Activated naive CD4-positive, alpha-beta T cell treated with anti-CD3 and anti-CD28 coated beads, Interleukin-2, amount 10 ng/mL, durations not matched to agents 7 days and 5 days (primary cell): Measurements from ENCODE around the gene CD163L1.
"Not testable (repeated sequence)": the region's sequence is repeated elsewhere in the genome, so short reads cannot be mapped to it uniquely, and the experiment has no call there.

Experiments used
- CTCF ChIA-PET: fragments of 350-600 bp; sonication (Branson Sonifier 250); formaldehyde crosslinking; loops from one replicate; lab custom pipeline; 2021; ENCODE audit warnings: antibody characterized with exemption; lab: Charles Lee
- DNase-seq: peaks from one replicate; pipeline ENCODE4 v3.0.0-alpha.2; 2020
- H3K27ac Mint-ChIP-seq: one replicate; pipeline ENCODE4 v1.8.0; 2021; ENCODE audit warnings: mild to moderate bottlenecking, moderate library complexity, mixed read lengths
- H3K27me3 Mint-ChIP-seq: one replicate; pipeline ENCODE4 v1.8.0; 2021; ENCODE audit warnings: mild to moderate bottlenecking, mixed read lengths
- H3K36me3 Mint-ChIP-seq: one replicate; pipeline ENCODE4 v1.8.0; 2021; ENCODE audit warnings: mixed read lengths
- H3K4me1 Mint-ChIP-seq: one replicate; pipeline ENCODE4 v1.8.0; 2021; ENCODE audit warnings: mixed read lengths
- H3K4me3 Mint-ChIP-seq: one replicate; pipeline ENCODE4 v1.8.0; 2021; ENCODE audit warnings: mild to moderate bottlenecking, moderate library complexity, mixed read lengths
- H3K9me3 Mint-ChIP-seq: one replicate; pipeline ENCODE4 v1.8.0; 2021; ENCODE audit warnings: mixed read lengths

The CD163L1 gene

GRCh38 chr12:7439579-7440505, 4.1 kb downstream of the CD163L1 start:
- H3K9me3 Mint-ChIP-seq: no peaks in the 10 kb centered on the region
- peaks cover 40% of the 10 kb centered on the region for H3K27me3 Mint-ChIP-seq
- H3K4me1 Mint-ChIP-seq: peaks cover 7% of the 10 kb centered on the region
- peak; percentile 40 for DNase-seq
- H3K4me3 Mint-ChIP-seq: peak overlapping the region; percentile 39
- CTCF ChIA-PET: no interaction called here
- peaks cover 2% of the 10 kb centered on the region for H3K36me3 Mint-ChIP-seq
- no peak overlapping the region for H3K27ac Mint-ChIP-seq

GRCh38 chr12:7438291-7438995, 5.5 kb downstream of the CD163L1 start:
- DNase-seq, H3K36me3 Mint-ChIP-seq, CTCF ChIA-PET, H3K4me3 Mint-ChIP-seq, H3K9me3 Mint-ChIP-seq, H3K4me1 Mint-ChIP-seq: not testable (repeated sequence)
- Mint-ChIP-seq H3K27me3 (peaks cover 40% of the 10 kb centered on the region), H3K27ac (peak overlapping the region; percentile 31)

- H3K27me3 Mint-ChIP-seq: peaks cover 37% of the 10 kb centered on the region
- H3K27ac Mint-ChIP-seq, DNase-seq, H3K4me1 Mint-ChIP-seq, H3K4me3 Mint-ChIP-seq, CTCF ChIA-PET, H3K9me3 Mint-ChIP-seq, H3K36me3 Mint-ChIP-seq: not testable (repeated sequence)
Observed at GRCh38 chr12:7437494-7437893, 6.5 kb downstream of the CD163L1 start.

- H3K27ac Mint-ChIP-seq: no peak overlapping the region
- H3K36me3 Mint-ChIP-seq: no peaks in the 10 kb centered on the region
- no peak overlapping the region for H3K4me3 Mint-ChIP-seq
- peaks cover 2% of the 10 kb centered on the region for H3K4me1 Mint-ChIP-seq
- CTCF ChIA-PET: no interaction called here
- H3K27me3 Mint-ChIP-seq: peaks cover 13% of the 10 kb centered on the region
- no peaks in the 10 kb centered on the region for H3K9me3 Mint-ChIP-seq
- DNase-seq: no peak
Observed at GRCh38 chr12:7434670-7435069, 9.3 kb downstream of the CD163L1 start.

GRCh38 chr12:7433276-7433822, 10.6 kb downstream of the CD163L1 start:
- Mint-ChIP-seq H3K4me1 (no peaks in the 10 kb centered on the region), H3K27me3 (peaks cover under 1% of the 10 kb centered on the region), H3K4me3 (no peak overlapping the region), H3K27ac (no peak overlapping the region), H3K9me3 (no peaks in the 10 kb centered on the region), H3K36me3 (no peaks in the 10 kb centered on the region)
- CTCF ChIA-PET: no interaction called here
- DNase-seq: no peak

GRCh38 chr12:7431993-7432685, 11.8 kb downstream of the CD163L1 start:
- Mint-ChIP-seq H3K4me1 (no peaks in the 10 kb centered on the region), H3K27ac (no peak overlapping the region), H3K27me3 (no peaks in the 10 kb centered on the region), H3K36me3 (no peaks in the 10 kb centered on the region), H3K4me3 (no peak overlapping the region), H3K9me3 (no peaks in the 10 kb centered on the region)
- CTCF ChIA-PET: no interaction called here
- no peak for DNase-seq

DNA sequence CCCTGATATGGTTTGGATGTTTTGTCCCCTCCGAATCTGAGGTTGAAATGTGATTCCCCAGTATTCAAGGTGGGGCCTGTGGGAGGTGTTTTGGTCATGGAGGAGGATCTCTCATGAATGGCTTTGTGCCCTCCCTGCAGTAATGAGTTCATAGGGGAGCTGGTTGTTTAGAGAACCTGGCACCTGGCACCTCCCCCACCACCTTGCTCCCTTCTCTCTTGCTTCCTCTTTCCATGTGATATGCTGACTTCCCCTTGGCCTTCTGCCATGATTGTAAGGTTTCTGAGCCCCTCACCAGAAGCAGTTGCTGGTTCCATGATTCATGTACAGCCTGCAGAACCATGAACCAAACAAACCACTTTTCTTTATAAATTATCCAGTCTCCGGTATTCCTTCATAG, 32.6 kb downstream of the CD163L1 start:
- DNase-seq: no peak
- Mint-ChIP-seq H3K9me3 (no peaks in the 10 kb centered on the region), H3K27ac (no peak overlapping the region), H3K4me1 (no peaks in the 10 kb centered on the region), H3K36me3 (no peaks in the 10 kb centered on the region), H3K4me3 (no peak overlapping the region), H3K27me3 (peaks cover 11% of the 10 kb centered on the region)
- CTCF ChIA-PET: no interaction called here

GRCh38 chr12:7404275-7404674, 39.7 kb downstream of the CD163L1 start:
- no peak overlapping the region for H3K4me3 Mint-ChIP-seq
- H3K27ac Mint-ChIP-seq: no peak overlapping the region
- peaks cover 3% of the 10 kb centered on the region for H3K27me3 Mint-ChIP-seq
- no peak for DNase-seq
- H3K36me3 Mint-ChIP-seq: no peaks in the 10 kb centered on the region
- no peaks in the 10 kb centered on the region for H3K9me3 Mint-ChIP-seq
- H3K4me1 Mint-ChIP-seq: no peaks in the 10 kb centered on the region
- CTCF ChIA-PET: no interaction called here

- Mint-ChIP-seq H3K27me3 (peaks cover 7% of the 10 kb centered on the region), H3K36me3 (no peaks in the 10 kb centered on the region), H3K27ac (no peak overlapping the region), H3K9me3 (no peaks in the 10 kb centered on the region), H3K4me3 (no peak overlapping the region), H3K4me1 (no peaks in the 10 kb centered on the region)
- CTCF ChIA-PET: no interaction called here
- DNase-seq: no peak
Observed at GRCh38 chr12:7403466-7403865, 40.5 kb downstream of the CD163L1 start.

DNA sequence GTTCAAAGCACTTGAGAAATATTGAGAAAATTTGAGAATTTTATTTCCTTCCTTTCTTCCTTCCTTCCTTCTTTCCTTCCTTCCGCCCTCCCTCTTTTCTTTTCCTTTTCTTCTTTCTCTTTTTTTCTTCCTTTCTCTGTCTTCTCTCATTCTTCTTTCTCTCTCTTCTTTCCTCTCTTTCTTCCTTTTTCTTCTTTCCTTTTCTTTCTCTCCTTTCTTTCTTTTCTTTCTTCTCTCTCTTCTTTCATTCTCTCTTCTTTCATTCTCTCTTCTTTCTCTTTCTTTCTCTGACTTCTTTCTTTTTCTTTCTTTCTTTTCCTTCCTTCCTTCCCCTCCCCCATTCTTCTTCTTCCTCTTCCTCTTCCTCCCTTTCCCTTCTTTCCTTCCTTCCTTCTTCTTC, 44.9 kb downstream of the CD163L1 start:
- Mint-ChIP-seq H3K27me3 (peaks cover 7% of the 10 kb centered on the region), H3K4me3 (no peak overlapping the region), H3K4me1 (no peaks in the 10 kb centered on the region), H3K9me3 (no peaks in the 10 kb centered on the region), H3K27ac (no peak overlapping the region), H3K36me3 (no peaks in the 10 kb centered on the region)
- CTCF ChIA-PET: no interaction called here
- no peak for DNase-seq

GRCh38 chr12:7396418-7396817, 47.5 kb downstream of the CD163L1 start:
- Mint-ChIP-seq H3K27me3 (peaks cover 7% of the 10 kb centered on the region), H3K27ac (no peak overlapping the region), H3K4me3 (no peak overlapping the region), H3K9me3 (no peaks in the 10 kb centered on the region), H3K36me3 (no peaks in the 10 kb centered on the region), H3K4me1 (no peaks in the 10 kb centered on the region)
- CTCF ChIA-PET: no interaction called here
- no peak for DNase-seq

DNA sequence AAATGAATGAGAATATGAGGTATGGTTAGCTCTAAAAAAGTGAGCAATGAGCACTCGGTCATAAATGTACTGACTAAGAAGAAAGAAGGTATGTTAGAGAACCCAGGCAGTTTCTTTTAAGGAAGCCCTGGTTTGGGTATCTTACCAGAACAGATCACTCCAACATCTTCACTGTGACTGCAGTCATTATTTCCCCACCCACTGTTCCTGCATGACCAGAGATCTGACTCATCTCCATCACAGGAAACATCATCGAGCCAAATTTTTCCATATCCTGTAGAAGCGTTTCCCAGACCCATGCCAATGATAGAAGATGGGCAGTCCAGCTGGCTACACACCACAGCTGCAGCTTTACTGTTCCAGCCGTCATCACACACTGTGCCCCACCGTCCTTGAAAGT, 48.0 kb downstream of the CD163L1 start:
- H3K36me3 Mint-ChIP-seq: no peaks in the 10 kb centered on the region
- no peak for DNase-seq
- no peaks in the 10 kb centered on the region for H3K4me1 Mint-ChIP-seq
- H3K27ac Mint-ChIP-seq: no peak overlapping the region
- H3K4me3 Mint-ChIP-seq: no peak overlapping the region
- no peaks in the 10 kb centered on the region for H3K9me3 Mint-ChIP-seq
- CTCF ChIA-PET: no interaction called here
- peaks cover 7% of the 10 kb centered on the region for H3K27me3 Mint-ChIP-seq

GRCh38 chr12:7387289-7387688, 56.7 kb downstream of the CD163L1 start:
- Mint-ChIP-seq H3K27me3 (no peaks in the 10 kb centered on the region), H3K36me3 (no peaks in the 10 kb centered on the region), H3K9me3 (peaks cover 2% of the 10 kb centered on the region), H3K4me1 (no peaks in the 10 kb centered on the region), H3K4me3 (no peak overlapping the region), H3K27ac (no peak overlapping the region)
- DNase-seq: no peak
- CTCF ChIA-PET: no interaction called here

DNA sequence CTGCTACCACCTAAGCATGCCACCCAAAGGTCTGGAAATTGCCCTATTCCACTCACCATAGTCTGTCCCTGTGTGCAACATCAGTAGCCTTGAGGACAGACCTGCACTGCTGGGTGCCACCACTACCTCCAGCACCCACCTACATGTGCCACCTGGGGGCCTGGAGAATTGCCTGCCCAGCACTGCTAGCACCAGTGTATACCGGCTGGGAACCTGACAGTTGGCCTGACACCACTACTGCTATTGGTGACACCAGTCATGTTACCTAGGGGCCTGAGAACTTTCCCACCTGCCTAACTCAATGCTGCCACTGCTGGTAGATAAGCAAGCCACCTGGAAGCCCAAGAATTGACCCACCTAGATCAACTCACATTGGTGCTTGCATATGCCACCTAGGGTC, 60.8 kb downstream of the CD163L1 start:
- peaks cover 2% of the 10 kb centered on the region for H3K9me3 Mint-ChIP-seq
- H3K27me3 Mint-ChIP-seq: peaks cover 3% of the 10 kb centered on the region
- H3K4me1 Mint-ChIP-seq: no peaks in the 10 kb centered on the region
- no peak overlapping the region for H3K4me3 Mint-ChIP-seq
- no peak overlapping the region for H3K27ac Mint-ChIP-seq
- DNase-seq: no peak
- CTCF ChIA-PET: no interaction called here
- no peaks in the 10 kb centered on the region for H3K36me3 Mint-ChIP-seq
